NOMO-1 treated with DMSO at 0.1 percent for 48 hours (cell line): Measurements from ENCODE around the gene RBM18.

Experiments used
- DNase-seq: peaks from one replicate; lab custom pipeline; 2025; ENCODE audit not compliant: unreplicated experiment; lab: John Stamatoyannopoulos, UW

The RBM18 gene

DNA sequence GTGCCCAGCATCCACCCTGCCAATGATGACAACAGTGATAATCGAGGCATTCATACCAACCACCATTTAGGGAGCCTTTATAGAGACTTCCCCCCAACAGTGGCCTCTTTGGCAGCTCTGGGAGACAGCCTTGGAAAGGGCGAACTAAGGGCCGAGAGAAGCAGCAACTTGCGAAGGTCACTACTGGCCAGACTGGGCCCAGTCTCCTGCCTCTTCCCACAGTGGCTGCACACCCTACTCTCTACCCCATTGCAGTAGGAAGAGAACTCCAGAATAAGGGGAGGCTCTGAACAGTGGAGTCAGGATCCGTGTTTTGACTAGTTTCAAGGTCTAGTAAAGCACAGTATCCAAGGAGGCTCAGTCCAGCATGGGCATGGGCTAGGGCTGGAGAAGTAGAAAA lies 41.2 kb downstream of the RBM18 start:
- no peak for DNase-seq

- DNase-seq = no peak
Measured at GRCh38 chr9:122222791-122223190, 41.8 kb downstream of the RBM18 start.

GRCh38 chr9:122221183-122221811 lies 43.3 kb downstream of the RBM18 start:
- DNase-seq = no peak

GRCh38 chr9:122220673-122221182 lies 43.9 kb downstream of the RBM18 start:
- no peak for DNase-seq

DNA sequence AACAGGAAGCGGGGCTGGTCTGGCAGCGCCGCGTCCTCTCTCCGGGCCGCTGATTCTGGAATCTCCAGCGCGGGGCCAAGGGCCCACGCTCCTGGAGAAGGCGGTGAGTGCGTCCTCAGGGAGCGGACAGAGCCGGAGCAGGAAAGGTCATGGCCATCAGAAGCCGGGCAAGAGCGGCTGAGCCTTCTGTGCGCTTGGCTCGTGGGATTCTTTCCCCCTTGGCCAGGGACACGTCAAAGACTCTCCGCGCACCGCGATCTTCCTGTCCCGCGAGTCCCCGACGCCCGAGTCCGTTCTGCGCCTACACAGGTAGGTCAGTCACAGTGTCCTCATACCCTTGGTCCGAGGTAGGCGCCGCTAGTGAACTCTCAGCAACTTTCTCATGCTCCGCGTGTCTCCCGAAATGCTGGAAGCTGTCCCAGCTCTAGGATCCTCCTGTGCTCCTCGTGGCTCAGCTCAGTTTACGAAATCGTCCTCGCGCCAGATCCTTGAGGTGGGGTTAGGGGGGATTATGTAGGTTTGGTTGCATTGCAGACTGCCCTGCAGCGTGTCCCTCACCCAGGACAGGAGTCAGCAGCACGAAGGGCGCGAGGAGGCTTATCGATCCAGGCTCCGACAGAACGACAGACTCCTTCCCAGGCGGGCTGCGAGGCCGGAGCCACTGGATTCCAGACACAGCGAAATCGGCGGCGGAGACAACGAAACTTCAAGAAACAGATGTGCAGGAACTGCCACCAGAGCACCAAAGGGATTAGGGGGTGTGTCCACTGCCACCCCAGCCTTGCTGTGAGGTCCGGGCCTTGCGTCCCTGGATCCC lies 44.6 kb downstream of the RBM18 start:
- DNase-seq = no peak

DNA sequence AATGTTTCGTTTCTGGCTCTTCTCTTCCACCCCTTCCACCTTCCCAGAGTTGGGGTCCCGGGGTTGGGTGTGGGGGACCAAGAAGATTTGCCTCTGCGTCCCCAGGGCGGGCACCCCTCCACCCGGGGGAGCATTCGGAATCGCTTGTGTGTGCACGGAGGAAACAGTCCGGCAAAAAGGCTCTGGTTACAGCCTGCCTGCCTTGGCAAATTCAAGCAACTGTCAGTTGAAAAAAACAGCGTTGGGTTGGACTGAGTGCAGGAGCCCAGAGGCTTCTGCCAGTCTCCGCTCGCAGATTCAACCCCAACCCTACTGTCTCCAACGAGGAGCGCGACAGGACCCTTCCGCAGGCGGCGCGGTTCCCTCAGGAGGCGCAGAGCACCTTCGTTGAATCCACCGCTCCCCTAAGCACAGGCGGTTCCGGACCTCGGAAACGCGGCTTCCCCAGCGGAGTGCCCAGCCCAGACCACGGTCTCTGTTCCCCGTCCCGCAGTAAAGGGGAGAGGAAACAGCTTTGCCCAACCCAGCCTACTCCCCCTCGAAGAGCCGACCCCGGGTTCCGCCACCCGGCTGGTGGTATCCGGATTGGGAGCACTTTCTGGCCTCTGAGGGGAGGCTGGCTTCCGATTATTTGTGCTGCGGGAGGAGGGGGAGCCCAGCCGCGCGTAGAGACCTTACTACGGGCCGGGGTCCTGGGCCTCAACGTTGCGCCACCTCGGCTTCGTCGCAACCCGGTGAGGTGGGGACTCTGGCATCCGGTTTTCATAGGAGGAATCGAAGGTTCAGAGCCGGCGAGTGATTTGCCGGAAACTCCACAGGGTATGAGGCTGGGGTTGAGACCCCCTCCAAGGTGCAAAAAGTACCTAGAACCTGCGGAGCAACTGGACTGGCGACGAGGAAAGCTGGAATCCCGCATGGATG lies 45.4 kb downstream of the RBM18 start:
- DNase-seq = no peak

DNA sequence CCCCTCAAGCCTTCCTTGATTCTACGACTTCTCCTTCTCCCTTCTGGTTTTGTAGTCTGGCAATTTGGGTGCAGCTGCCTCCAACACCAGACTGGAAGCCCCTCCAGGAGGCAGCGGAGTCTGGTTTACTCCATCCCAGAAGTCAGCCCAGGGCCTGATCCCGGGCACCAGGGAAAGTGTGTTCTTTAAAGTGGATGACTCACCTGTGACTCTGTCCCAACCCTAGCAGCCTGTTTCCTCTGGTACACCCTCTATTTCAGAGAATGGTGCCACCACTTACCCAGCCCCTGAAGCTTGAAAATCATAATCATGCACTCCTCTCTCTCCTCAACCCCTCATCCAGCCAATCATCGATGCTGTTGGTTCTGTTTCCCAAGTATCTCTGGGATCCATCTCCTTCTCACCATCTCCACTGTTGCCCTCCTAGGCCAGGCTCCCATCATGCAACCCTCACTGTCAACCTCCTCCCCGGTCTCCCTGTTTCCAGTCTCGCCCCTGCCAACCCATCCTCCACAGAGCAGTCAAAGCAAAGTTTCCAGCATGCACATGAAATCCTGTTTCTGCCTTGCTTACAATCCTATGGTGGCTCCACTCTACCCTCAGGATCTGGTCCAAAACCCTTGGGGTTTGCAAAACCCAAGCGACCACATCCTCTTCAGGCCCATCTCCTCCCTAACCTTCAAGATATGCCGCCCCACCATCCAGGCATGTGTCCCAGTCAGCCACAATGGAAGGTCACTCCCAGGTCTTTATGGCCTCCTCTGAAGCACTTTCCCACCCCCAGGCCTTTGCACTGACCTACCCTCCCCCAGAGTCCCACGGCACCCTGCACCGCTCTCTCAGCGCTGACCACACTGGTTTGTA lies 46.3 kb downstream of the RBM18 start:
- DNase-seq = no peak

DNA sequence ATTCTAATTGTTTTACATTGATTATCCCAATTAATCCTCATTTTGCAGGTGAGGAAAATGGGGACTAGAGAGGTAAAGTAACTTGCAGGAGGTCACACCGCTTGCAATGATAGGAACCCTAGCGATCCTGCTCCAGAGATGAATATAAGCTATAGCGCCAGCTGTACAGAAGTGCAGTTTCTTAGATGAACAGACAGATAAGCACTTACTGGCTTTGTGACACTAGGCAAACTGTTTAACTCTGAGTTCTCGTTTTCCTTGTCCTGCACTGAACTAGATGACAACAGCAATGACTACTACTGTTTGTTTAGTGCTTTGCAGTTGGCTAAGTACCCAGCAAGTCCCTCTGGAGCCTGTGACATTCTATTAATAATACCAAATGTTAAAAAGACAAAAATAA lies 47.0 kb downstream of the RBM18 start:
- no peak for DNase-seq

- DNase-seq = no peak
Measured at GRCh38 chr9:122216798-122217418, 47.7 kb downstream of the RBM18 start.

GRCh38 chr9:122216138-122216797 lies 48.4 kb downstream of the RBM18 start:
- DNase-seq = no peak

DNA sequence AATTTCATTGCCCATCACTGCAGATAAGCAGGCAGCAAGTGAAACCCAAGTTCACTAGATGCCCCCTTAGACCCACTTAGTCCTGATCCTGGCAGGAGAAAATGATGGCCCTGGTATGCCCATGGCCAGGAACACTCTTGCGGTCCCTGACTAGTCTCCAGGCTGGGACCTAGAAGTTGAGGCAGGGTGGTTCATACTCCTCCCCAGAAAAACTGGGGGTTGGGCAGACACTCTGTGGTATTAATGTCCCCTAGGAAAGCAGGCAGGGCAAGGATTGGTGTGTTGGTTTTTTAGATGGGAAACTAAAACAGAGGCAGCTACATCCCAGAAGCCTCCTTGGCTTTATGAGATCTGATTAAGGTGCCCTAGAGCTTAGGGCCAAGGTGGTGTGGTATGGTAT lies 49.0 kb downstream of the RBM18 start:
- no peak for DNase-seq

- no peak for DNase-seq
Measured at GRCh38 chr9:122214507-122214906, 50.1 kb downstream of the RBM18 start.

- no peak for DNase-seq
Measured at GRCh38 chr9:122213589-122214413, 50.8 kb downstream of the RBM18 start.

DNA sequence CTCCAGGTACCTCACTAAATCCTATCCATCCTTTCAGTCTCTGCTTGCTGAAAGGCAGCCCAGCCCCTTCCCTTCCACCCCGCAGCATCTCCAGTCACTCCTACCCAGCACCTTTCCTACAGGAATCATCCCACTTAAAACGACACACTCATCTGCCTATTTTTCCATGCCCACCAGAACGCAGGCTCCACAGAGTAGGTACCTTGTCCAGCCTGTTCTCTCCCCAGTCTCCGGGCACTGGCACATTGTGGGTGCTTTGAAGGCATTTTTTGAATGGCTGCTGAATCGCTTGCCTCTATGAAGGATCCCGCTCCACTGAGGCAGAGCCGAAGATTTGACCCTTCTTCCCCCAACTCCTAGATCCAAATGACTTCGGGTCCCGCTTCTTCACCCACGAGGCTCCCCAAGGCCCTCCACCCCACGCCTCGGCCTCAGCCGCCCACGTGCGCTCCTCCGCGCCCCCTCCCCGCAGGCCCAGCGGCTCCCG lies 51.5 kb downstream of the RBM18 start:
- DNase-seq = no peak

GRCh38 chr9:122212473-122213004 lies 52.1 kb downstream of the RBM18 start:
- no peak for DNase-seq

DNA sequence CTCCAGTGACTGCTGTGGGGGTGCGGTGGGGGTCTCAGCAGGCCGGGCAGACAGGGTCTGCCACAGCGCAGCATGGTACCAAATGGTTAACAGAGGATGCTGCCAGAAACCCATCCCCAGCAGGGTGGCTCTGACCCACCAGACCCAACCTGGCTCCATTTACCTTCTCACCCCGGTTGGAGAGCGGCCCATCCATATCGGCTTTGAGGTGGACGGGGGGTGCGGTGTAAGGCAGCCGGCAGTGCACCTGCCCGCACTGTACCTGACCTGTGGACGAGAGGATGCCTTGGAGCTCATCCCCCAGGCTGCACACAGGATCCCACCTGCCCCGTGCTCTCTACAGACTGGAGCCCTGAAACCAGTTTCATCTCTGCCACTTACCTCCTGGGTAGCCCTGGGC lies 55.2 kb downstream of the RBM18 start:
- no peak for DNase-seq

DNA sequence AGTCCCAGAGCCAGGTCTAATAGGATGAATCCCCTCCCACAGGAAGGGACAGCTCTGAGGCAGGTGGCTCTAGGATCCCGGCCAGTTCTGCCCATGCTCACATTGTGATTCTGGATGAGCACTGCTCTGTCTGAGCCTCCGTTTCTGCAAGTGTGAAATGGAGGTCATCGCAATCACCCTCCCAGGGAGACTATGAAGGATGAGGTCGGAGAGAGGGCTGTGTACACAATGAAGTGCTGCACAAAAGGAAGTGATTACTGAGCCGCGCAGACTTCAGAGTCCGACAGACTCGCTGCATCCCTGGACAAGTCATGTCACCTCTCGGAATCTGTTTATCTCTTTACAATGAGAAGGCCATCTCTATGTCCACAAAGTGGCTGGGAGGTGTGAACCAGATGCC lies 57.5 kb downstream of the RBM18 start:
- no peak for DNase-seq
